PC-9 (cell line): Measurements from ENCODE around the gene AGAP2. TPM values are rescaled to one million over a fixed set of nuclear protein-coding genes. Genes with fewer than 3 reads are reported as not detected.

Source experiments
- BruUV-seq: library from RNA; stranded (reverse); fragments of 400-500 nt; replicated peaks from 2 replicates; lab custom pipeline; 2021; lab: Mats Ljungman, UMichigan
- CTCF ChIA-PET: fragments of 300-600 bp; sonication (Branson Sonifier 250); formaldehyde crosslinking; loops from one replicate; lab custom pipeline; 2022; ENCODE audit warnings: antibody characterized with exemption; lab: Charles Lee
- POLR2A ChIA-PET: fragments of 300-600 bp; sonication (Branson Sonifier 250); formaldehyde crosslinking; loops from one replicate; lab custom pipeline; 2022; ENCODE audit warnings: antibody characterized with exemption; ENCODE audit not compliant: unreplicated experiment; lab: Charles Lee
- DNase-seq, 2 experiments: peaks; one replicate each; pipeline versions ENCODE4 v3.0.0 to v3.0.0-alpha.2; 2015 to 2022; ENCODE audit warnings: mixed read lengths in 1 of 2
- H2AFZ ChIP-seq: fragments of 200-600 bp; sonication (generic); 2 replicates; pipeline ENCODE4 v1.8.1; 2017; ENCODE audit warnings: antibody characterized with exemption
- H3F3A ChIP-seq: fragments of 200-600 bp; sonication (generic); 2 replicates; pipeline ENCODE4 v1.8.1; 2017; ENCODE audit warnings: antibody characterized with exemption, mild to moderate bottlenecking, low read depth; ENCODE audit not compliant: insufficient read depth
- H3K27ac ChIP-seq: fragments of 200-600 bp; sonication (generic); 2 replicates; pipeline ENCODE4 v1.6.1; 2016; ENCODE audit warnings: mixed run types
- H3K27me3 ChIP-seq: fragments of 200-600 bp; sonication (generic); 2 replicates; pipeline ENCODE4 v1.6.1; 2016; ENCODE audit warnings: low read depth, mixed run types; ENCODE audit not compliant: insufficient read depth
- H3K36me3 ChIP-seq: fragments of 200-600 bp; sonication (generic); 2 replicates; pipeline ENCODE4 v1.6.1; 2016; ENCODE audit warnings: low read depth, mixed run types
- H3K4me1 ChIP-seq: fragments of 200-600 bp; sonication (generic); replicated peaks from 2 replicates; pipeline ENCODE4 v1.6.1; 2016; ENCODE audit warnings: mixed run types; ENCODE audit not compliant: insufficient read depth
- H3K4me2 ChIP-seq: fragments of 200-600 bp; sonication (generic); 2 replicates; pipeline ENCODE4 v1.6.1; 2017; ENCODE audit warnings: mixed run types
- H3K4me3 ChIP-seq: fragments of 200-600 bp; sonication (generic); 2 replicates; pipeline ENCODE4 v1.6.1; 2016; ENCODE audit warnings: mixed run types
- H3K79me2 ChIP-seq: fragments of 200-600 bp; sonication (generic); 2 replicates; pipeline ENCODE4 v1.6.1; 2017; ENCODE audit warnings: low read depth, mixed run types
- H3K9me2 ChIP-seq: fragments of 200-600 bp; sonication (generic); 2 replicates; pipeline ENCODE4 v1.8.1; 2017; ENCODE audit warnings: mild to moderate bottlenecking; ENCODE audit not compliant: insufficient read depth
- H3K9me3 ChIP-seq: fragments of 200-600 bp; sonication (generic); 2 replicates; pipeline ENCODE4 v1.8.1; 2016; ENCODE audit warnings: low read depth; ENCODE audit not compliant: insufficient read depth
- H4K20me1 ChIP-seq: fragments of 200-600 bp; sonication (generic); 2 replicates; pipeline ENCODE4 v1.8.1; 2017; ENCODE audit not compliant: insufficient read depth
- CTCF ChIP-seq: fragments of 200-600 bp; sonication (generic); conservative IDR thresholded peaks from 2 replicates; pipeline ENCODE4 v1.6.1; 2017; ENCODE audit warnings: mixed run types, antibody characterized with exemption, mild to moderate bottlenecking, moderate library complexity
- EZH2 ChIP-seq: fragments of 200-600 bp; sonication (generic); IDR thresholded peaks from 2 replicates; pipeline ENCODE4 v1.8.0; 2017; ENCODE audit warnings: antibody characterized with exemption, low read depth
- intact Hi-C: fragments of 100-400 bp; cut with micrococcal nuclease; formaldehyde crosslinking; loops from one replicate; pipeline ENCODE4 v1.10.0; 2022; ENCODE audit not compliant: unreplicated experiment
- total RNA-seq: library from RNA; stranded (reverse); gene quantifications from 2 replicates; pipeline ENCODE4 v1.2.3, GENCODE V29; 2021

AGAP2 gene
- total RNA-seq, 1 experiment from 2014 or later: 0.50 TPM

DNA sequence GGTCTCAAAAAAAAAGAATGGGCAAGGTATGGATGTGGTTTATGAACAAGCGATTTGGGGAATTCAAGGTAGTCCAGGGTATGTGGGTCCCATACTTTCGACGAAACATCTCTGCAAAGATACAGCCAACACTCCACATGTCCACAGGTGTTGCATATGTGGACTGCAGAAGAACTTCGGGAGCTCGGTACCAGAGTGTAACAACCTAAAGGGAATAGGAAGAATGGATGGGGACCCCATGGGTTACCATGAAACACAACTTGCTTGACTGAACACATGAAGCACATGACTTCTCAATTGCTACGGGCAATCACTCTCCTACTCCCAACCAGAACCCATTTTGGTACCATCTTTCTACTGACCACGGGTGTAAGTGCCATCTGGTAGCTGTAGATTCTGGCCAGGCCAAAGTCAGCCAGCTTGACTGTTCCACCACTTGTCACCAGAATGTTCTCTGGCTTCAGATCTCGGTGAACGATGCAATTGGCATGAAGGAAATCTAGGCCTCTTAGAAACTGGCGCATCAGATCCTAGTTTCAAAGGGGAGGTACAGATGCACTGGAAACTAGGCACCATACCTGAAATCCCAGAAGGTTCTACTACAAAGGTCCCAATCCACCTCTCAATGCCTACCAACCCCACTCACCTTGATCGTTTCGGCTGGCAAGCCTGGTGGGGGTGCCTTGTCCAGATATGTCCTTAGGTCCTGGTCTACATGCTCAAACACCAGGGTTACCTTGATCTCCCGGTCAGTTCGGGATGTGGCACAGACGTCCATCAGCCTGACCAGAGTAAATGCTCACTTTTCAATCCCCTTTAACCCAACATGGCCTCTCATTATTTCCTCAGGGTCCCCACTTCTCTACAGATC, 12.3 kb upstream of the AGAP2 start:
- Histone ChIP-seq H3K27me3 (no peaks in the 10 kb centered on the region), H3K4me3 (peak overlapping the region; percentile 78), H3K36me3 (peaks cover 20% of the 10 kb centered on the region), H3K4me2 (peak overlapping the region; percentile 89), H3K9me3 (no peaks in the 10 kb centered on the region), H3K79me2 (peaks cover 28% of the 10 kb centered on the region), H3F3A (peaks cover 45% of the 10 kb centered on the region), H4K20me1 (no peaks in the 10 kb centered on the region), H3K27ac (no peak overlapping the region), H3K9me2 (no peaks in the 10 kb centered on the region), H2AFZ (no peak overlapping the region), H3K4me1 (peaks cover 31% of the 10 kb centered on the region)
- no TSS peak for BruUV-seq
- ChIA-PET POLR2A (no interaction called here), CTCF (no interaction called here)
- DNase-seq: no peak
- intact Hi-C loops: no loop called here
- TF ChIP-seq EZH2: no peak
- no peak for TF ChIP-seq CTCF

GRCh38 chr12:57749061-57749460, 10.5 kb upstream of the AGAP2 start:
- intact Hi-C loops: no loop called here
- Histone ChIP-seq H3K9me2 (no peaks in the 10 kb centered on the region), H2AFZ (no peak overlapping the region), H3F3A (peaks cover 42% of the 10 kb centered on the region), H3K27ac (no peak overlapping the region), H3K4me1 (peaks cover 30% of the 10 kb centered on the region), H3K79me2 (peaks cover 32% of the 10 kb centered on the region), H3K4me2 (no peak overlapping the region), H4K20me1 (no peaks in the 10 kb centered on the region), H3K9me3 (no peaks in the 10 kb centered on the region), H3K27me3 (no peaks in the 10 kb centered on the region), H3K4me3 (no peak overlapping the region), H3K36me3 (peaks cover 20% of the 10 kb centered on the region)
- no peak for DNase-seq
- CTCF ChIA-PET: interaction anchor here (0.7 kb wide), 1 partner anchor 11 kb away, joined by 4 read pairs; no protein-coding TSS in a partner anchor
- POLR2A ChIA-PET: no interaction called here
- BruUV-seq: no TSS peak
- TF ChIP-seq CTCF (no peak), EZH2 (no peak)

DNA sequence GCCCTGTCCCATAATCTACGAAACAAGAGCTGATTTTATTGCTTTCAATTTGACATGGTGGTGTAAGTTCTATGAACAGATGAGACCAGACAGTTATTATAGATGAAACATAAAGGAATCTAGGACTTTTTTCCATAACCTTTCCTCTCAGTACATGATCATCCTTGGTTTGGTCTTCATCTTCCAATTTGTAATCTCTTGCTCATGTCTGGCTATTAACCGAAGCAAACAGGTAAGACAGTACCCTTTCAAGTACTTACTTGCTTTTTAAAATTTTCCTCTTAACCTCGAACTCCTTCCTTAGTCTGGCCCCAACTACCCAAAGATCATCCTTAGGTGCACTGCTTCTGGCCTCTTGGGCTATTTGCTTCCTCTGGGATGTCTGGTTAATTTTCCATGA, 7.5 kb upstream of the AGAP2 start:
- intact Hi-C loops: no loop called here
- H3K9me2 ChIP-seq: no peaks in the 10 kb centered on the region
- no peak overlapping the region for H3K27ac ChIP-seq
- CTCF ChIA-PET: interaction anchor here (0.5 kb wide), 1 partner anchor 113 kb away, joined by 3 read pairs; the partner anchor contains the start of gene B4GALNT1
- peaks cover 20% of the 10 kb centered on the region for H3K36me3 ChIP-seq
- no peak overlapping the region for H2AFZ ChIP-seq
- DNase-seq: no peak
- H3F3A ChIP-seq: peaks cover 39% of the 10 kb centered on the region
- no peaks in the 10 kb centered on the region for H4K20me1 ChIP-seq
- no TSS peak for BruUV-seq
- peak overlapping the region; percentile 75; the same call in 1 of the 2 replicates for H3K4me3 ChIP-seq
- peak overlapping the region; percentile 76 for H3K4me2 ChIP-seq
- POLR2A ChIA-PET: no interaction called here
- no peaks in the 10 kb centered on the region for H3K9me3 ChIP-seq
- H3K27me3 ChIP-seq: no peaks in the 10 kb centered on the region
- H3K4me1 ChIP-seq: peaks cover 19% of the 10 kb centered on the region
- no peak for TF ChIP-seq EZH2
- no peak for TF ChIP-seq CTCF
- H3K79me2 ChIP-seq: peaks cover 21% of the 10 kb centered on the region
